WI38 (cell line): ENCODE data around the gene RC3H2.

Experiments
- H3K4me3 ChIP-seq: 2 replicates; pipeline ENCODE4 v1.5.1; 2011; ENCODE audit warnings: low read depth, mild to moderate bottlenecking, control low read depth, low read length
- TF ChIP-seq, protein P1 (sequence below): IDR thresholded peaks from 2 replicates; pipeline ENCODE4 v1.5.1; 2012; ENCODE audit warnings: low read depth, mild to moderate bottlenecking, control low read depth, low read length

The RC3H2 gene

DNA sequence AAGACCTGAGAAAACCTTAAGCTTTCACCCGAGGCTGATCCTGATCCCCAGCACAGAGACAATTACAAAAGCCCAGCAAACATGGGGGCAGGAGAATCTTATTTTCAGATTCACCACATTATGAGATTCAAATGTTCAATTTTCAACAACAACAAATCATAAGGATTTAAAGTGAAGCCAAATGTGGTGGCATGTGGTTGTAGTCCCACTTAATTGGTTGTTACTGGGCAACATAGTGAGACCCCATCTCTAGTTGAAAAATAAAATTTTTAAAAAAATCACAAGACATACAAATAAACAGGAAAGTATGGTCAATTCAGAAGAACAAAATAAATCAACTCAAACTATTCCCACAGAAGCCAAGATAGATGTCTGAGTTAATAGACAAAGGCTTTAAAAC lies 31.7 kb upstream of the RC3H2 start:
- no peak overlapping the region for H3K4me3 ChIP-seq
- TF ChIP-seq, protein P1, sequence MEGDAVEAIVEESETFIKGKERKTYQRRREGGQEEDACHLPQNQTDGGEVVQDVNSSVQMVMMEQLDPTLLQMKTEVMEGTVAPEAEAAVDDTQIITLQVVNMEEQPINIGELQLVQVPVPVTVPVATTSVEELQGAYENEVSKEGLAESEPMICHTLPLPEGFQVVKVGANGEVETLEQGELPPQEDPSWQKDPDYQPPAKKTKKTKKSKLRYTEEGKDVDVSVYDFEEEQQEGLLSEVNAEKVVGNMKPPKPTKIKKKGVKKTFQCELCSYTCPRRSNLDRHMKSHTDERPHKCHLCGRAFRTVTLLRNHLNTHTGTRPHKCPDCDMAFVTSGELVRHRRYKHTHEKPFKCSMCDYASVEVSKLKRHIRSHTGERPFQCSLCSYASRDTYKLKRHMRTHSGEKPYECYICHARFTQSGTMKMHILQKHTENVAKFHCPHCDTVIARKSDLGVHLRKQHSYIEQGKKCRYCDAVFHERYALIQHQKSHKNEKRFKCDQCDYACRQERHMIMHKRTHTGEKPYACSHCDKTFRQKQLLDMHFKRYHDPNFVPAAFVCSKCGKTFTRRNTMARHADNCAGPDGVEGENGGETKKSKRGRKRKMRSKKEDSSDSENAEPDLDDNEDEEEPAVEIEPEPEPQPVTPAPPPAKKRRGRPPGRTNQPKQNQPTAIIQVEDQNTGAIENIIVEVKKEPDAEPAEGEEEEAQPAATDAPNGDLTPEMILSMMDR, result no peak

- no peak overlapping the region for H3K4me3 ChIP-seq
- TF ChIP-seq, protein P1, result no peak
Measured at GRCh38 chr9:122936464-122936863, 31.3 kb upstream of the RC3H2 start.

DNA sequence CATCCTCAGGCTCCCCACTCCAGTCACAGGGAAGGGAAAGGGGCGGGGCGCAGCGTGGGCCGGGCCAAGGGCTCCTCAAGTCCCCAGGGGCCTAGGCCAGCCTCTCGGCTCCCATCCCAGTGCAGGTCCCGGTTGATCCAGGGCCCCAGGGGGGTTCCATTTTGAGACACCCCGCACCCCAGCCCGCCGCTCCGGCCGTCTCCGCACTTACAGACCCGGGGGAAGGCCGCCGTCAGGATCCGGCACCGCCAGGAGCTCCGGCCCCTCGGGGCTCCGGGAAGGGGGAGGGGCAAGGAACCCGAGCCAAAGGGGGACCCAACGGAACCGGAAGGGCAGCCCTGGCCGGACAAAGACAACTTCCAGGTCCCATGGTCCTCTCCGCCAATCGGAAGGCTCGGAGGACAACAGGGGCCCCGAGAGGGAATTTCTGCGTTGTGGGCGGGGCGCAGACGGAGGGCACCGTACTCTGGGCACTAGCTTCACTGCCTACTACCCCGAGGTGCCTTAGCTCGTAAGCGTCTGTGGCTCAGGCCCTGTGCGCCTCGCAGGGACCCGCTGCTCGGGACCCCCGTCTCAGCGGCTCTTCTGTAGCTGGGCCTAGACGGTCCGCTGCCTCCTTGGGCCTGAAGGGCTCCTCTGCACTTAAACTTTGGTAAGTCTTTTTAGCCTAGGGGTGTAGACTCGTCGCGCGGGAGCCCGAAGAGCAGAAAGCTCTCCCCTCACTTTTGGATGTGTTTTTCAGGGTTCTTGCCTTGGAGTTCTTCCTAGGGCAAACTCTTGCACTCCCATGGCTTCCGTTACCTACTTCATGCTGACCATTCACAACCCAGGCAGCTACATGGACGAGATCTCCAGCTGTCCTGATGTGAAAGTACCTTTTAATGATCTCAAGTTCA lies 26.3 kb upstream of the RC3H2 start, which contains the start of gene ZBTB26:
Gene ZBTB26, minus strand, starts transcription at position 287 of the 896 bp plus-strand sequence. CDS start 11,578 bp downstream, outside the sequence.
- TF ChIP-seq, protein P1, result no peak
- peak within 1 kb of the TSS; percentile 78 for H3K4me3 ChIP-seq

DNA sequence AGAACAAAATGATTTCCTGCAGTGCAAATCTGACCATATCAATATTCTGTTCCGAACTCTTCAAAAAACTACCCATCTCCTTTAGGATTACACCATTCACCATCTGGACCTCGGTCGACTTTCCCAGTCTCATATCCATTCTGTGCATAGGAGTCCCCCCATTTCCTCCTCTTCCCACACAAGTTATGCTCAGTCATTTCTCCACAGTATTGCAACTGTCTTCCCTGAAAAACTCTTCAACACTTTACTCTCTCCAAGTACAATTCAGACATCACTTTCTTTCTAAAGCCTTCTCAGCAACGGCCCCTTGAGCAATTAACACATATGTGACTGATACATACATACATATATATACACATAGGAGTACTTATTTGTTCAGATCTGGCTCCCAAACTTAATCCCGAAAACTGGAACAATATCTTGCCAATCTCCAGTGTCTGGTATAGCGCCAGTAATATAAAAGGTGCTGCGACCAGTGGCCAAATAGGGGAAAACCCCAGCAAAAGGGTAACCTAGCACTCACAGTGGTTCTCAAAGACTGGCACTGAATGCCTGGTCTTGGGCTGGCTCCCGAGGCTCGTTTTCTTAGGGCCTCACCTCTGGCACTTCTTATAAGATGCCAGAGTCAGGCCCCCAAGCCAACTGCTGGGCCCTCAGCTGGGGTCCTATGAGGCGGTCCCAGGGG lies 25.5 kb upstream of the RC3H2 start:
- TF ChIP-seq, protein P1, result no peak
- H3K4me3 ChIP-seq, result peak overlapping the region; percentile 78

GRCh38 chr9:122929796-122930354 lies 24.7 kb upstream of the RC3H2 start:
- TF ChIP-seq, protein P1, result no peak
- no peak overlapping the region; the same call in none of the 2 replicates for H3K4me3 ChIP-seq

DNA sequence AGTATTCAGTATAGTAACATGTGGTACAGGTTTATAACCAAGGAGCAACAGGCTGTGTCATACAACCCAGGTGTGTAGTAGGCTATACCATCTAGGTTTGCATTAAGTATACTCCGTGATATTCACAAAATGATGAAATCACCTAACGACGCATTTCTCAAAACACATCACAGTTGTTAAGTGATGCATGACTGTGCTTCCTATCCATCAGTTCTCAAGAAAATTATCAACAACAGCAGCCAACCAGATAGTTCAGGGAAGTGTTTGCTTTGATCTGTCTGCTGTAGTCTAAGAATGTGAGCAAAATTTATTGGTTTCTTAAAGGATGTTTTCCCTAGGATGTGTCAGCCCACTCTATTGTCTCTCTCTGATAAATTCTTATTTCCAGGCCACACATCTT lies 18.8 kb upstream of the RC3H2 start:
- TF ChIP-seq, protein P1, result no peak
- no peak overlapping the region for H3K4me3 ChIP-seq

GRCh38 chr9:122922713-122923112 lies 17.6 kb upstream of the RC3H2 start:
- no peak overlapping the region for H3K4me3 ChIP-seq
- TF ChIP-seq, protein P1, result no peak
